OCI-LY1 (cell line): ENCODE results near the gene HAVCR1.

Experiments used
- H2AFZ ChIP-seq: fragments of 200-600 bp; sonication (generic), shearing (Covaris generic); 2 replicates; pipeline ENCODE4 v1.6.0; 2014; ENCODE audit warnings: antibody characterized with exemption, mild to moderate bottlenecking, low read length
- H3F3A ChIP-seq: fragments of 200-600 bp; sonication (generic), shearing (Covaris generic); 2 replicates; pipeline ENCODE4 v1.6.0; 2014; ENCODE audit warnings: mild to moderate bottlenecking, antibody characterized with exemption, low read length, moderate library complexity; ENCODE audit not compliant: insufficient read depth
- H3K27ac ChIP-seq: fragments of 200-600 bp; sonication (generic); 2 replicates; pipeline ENCODE4 v1.5.1; 2014; ENCODE audit warnings: low read length, mixed run types, mild to moderate bottlenecking, low read depth; ENCODE audit not compliant: poor library complexity, severe bottlenecking
- H3K27me3 ChIP-seq: fragments of 200-600 bp; sonication (generic); 2 replicates; pipeline ENCODE4 v1.6.0; 2014; ENCODE audit warnings: antibody characterized with exemption, mild to moderate bottlenecking, low read length, moderate library complexity; ENCODE audit not compliant: insufficient read depth
- H3K36me3 ChIP-seq: fragments of 200-600 bp; sonication (generic); 2 replicates; pipeline ENCODE4 v1.6.1; 2014; ENCODE audit warnings: mild to moderate bottlenecking, antibody characterized with exemption, low read length, moderate library complexity, mixed read lengths; ENCODE audit not compliant: insufficient read depth
- H3K4me1 ChIP-seq: fragments of 200-600 bp; sonication (generic); 2 replicates; pipeline ENCODE4 v1.5.1; 2014; ENCODE audit warnings: mild to moderate bottlenecking, low read length, moderate library complexity; ENCODE audit not compliant: insufficient read depth, severe bottlenecking
- H3K4me2 ChIP-seq: fragments of 200-600 bp; sonication (generic), shearing (Covaris generic); 2 replicates; pipeline ENCODE4 v1.6.1; 2014; ENCODE audit warnings: low read length
- H3K4me3 ChIP-seq: fragments of 200-600 bp; sonication (generic); 2 replicates; pipeline ENCODE4 v1.5.1; 2014; ENCODE audit warnings: low read length, low read depth, mild to moderate bottlenecking, mixed read lengths; ENCODE audit not compliant: poor library complexity, severe bottlenecking
- H3K79me2 ChIP-seq: fragments of 200-600 bp; shearing (Covaris generic); 2 replicates; pipeline ENCODE4 v1.6.1; 2016; ENCODE audit warnings: mixed run types, low read length, mixed read lengths; ENCODE audit not compliant: insufficient read depth
- H3K9ac ChIP-seq: fragments of 200-600 bp; sonication (generic), shearing (Covaris generic); 2 replicates; pipeline ENCODE4 v1.6.1; 2014; ENCODE audit warnings: mild to moderate bottlenecking, low read length, mixed read lengths
- H3K9me2 ChIP-seq: fragments of 200-600 bp; sonication (generic), shearing (Covaris generic); 2 replicates; pipeline ENCODE4 v1.6.1; 2014; ENCODE audit warnings: low read depth, mild to moderate bottlenecking, low read length, mixed read lengths
- H3K9me3 ChIP-seq: fragments of 200-600 bp; shearing (Covaris generic); 2 replicates; pipeline ENCODE4 v1.6.1; 2014; ENCODE audit warnings: low read length, mixed read lengths
- H4K20me1 ChIP-seq: fragments of 200-600 bp; sonication (generic), shearing (Covaris generic); 2 replicates; pipeline ENCODE4 v1.6.0; 2016; ENCODE audit warnings: mild to moderate bottlenecking, low read length; ENCODE audit not compliant: insufficient read depth
- CTCF ChIP-seq: fragments of 200-600 bp; sonication (generic), shearing (Covaris generic); IDR thresholded peaks from 2 replicates; pipeline ENCODE4 v1.5.1; 2017; ENCODE audit warnings: mild to moderate bottlenecking, antibody characterized with exemption, low read length, moderate library complexity, mixed read lengths
- EZH2 ChIP-seq: fragments of 200-600 bp; sonication (generic), shearing (Covaris generic); IDR thresholded peaks from 2 replicates; pipeline ENCODE4 v1.8.0; 2017; ENCODE audit warnings: borderline replicate concordance, mixed run types, mild to moderate bottlenecking, antibody characterized with exemption, low read length, moderate library complexity, mixed read lengths

The HAVCR1 gene

GRCh38 chr5:157025093-157025698 lies 33.7 kb downstream of the HAVCR1 start:
- no peaks in the 10 kb centered on the region for H3K27me3 ChIP-seq
- no peaks in the 10 kb centered on the region for H4K20me1 ChIP-seq
- H3K36me3 ChIP-seq = no peaks in the 10 kb centered on the region
- no peak overlapping the region for H3K27ac ChIP-seq
- H3K9ac ChIP-seq = no peak overlapping the region
- H3K79me2 ChIP-seq = no peaks in the 10 kb centered on the region
- no peaks in the 10 kb centered on the region for H3K9me2 ChIP-seq
- H3K4me1 ChIP-seq = no peaks in the 10 kb centered on the region
- no peaks in the 10 kb centered on the region for H3K9me3 ChIP-seq
- H3K4me3 ChIP-seq = no peak overlapping the region
- H3K4me2 ChIP-seq = no peak overlapping the region
- H3F3A ChIP-seq = no peaks in the 10 kb centered on the region
- no peak for TF ChIP-seq EZH2
- TF ChIP-seq CTCF = no peak
- no peak overlapping the region for H2AFZ ChIP-seq

GRCh38 chr5:157024208-157024959 lies 34.5 kb downstream of the HAVCR1 start:
- Histone ChIP-seq H3K27ac (no peak overlapping the region), H3K4me2 (no peak overlapping the region), H3K4me1 (no peaks in the 10 kb centered on the region), H3F3A (no peaks in the 10 kb centered on the region), H3K4me3 (no peak overlapping the region), H3K9me3 (no peaks in the 10 kb centered on the region), H3K79me2 (no peaks in the 10 kb centered on the region), H3K9ac (no peak overlapping the region), H3K27me3 (no peaks in the 10 kb centered on the region), H3K36me3 (no peaks in the 10 kb centered on the region), H2AFZ (no peak overlapping the region), H3K9me2 (no peaks in the 10 kb centered on the region), H4K20me1 (no peaks in the 10 kb centered on the region)
- TF ChIP-seq CTCF (no peak), EZH2 (no peak)

- no peaks in the 10 kb centered on the region for H4K20me1 ChIP-seq
- no peak overlapping the region for H3K4me2 ChIP-seq
These were observed 36.9 kb downstream of the HAVCR1 start for GRCh38 chr5:157022024-157022423.

More at GRCh38 chr5:157022024-157022423, 36.9 kb downstream of the HAVCR1 start:
- no peaks in the 10 kb centered on the region for H3K9me3 ChIP-seq
- no peak overlapping the region for H3K4me3 ChIP-seq
- H3K4me1 ChIP-seq = no peaks in the 10 kb centered on the region
- H3K36me3 ChIP-seq = no peaks in the 10 kb centered on the region
- H3K79me2 ChIP-seq = no peaks in the 10 kb centered on the region
- no peaks in the 10 kb centered on the region for H3K27me3 ChIP-seq
- no peaks in the 10 kb centered on the region for H3F3A ChIP-seq
- no peak overlapping the region for H3K9ac ChIP-seq
- no peak overlapping the region for H2AFZ ChIP-seq
- H3K27ac ChIP-seq = no peak overlapping the region
- no peak for TF ChIP-seq EZH2
- no peak for TF ChIP-seq CTCF
- no peaks in the 10 kb centered on the region for H3K9me2 ChIP-seq
